ENCODE results near the gene ZWILCH.

- TF ChIP-seq, protein P1, sequence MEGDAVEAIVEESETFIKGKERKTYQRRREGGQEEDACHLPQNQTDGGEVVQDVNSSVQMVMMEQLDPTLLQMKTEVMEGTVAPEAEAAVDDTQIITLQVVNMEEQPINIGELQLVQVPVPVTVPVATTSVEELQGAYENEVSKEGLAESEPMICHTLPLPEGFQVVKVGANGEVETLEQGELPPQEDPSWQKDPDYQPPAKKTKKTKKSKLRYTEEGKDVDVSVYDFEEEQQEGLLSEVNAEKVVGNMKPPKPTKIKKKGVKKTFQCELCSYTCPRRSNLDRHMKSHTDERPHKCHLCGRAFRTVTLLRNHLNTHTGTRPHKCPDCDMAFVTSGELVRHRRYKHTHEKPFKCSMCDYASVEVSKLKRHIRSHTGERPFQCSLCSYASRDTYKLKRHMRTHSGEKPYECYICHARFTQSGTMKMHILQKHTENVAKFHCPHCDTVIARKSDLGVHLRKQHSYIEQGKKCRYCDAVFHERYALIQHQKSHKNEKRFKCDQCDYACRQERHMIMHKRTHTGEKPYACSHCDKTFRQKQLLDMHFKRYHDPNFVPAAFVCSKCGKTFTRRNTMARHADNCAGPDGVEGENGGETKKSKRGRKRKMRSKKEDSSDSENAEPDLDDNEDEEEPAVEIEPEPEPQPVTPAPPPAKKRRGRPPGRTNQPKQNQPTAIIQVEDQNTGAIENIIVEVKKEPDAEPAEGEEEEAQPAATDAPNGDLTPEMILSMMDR (IDR thresholded peaks at IDR 0.05; ENCODE audit: borderline replicate concordance, extremely low read depth, low read length, poor library complexity, severe bottlenecking) = no peak
- TF ChIP-seq EZH2 (IDR thresholded peaks at IDR 0.05; ENCODE audit: borderline replicate concordance, low read depth, low read length, severe bottlenecking) = no peak
Measured at GRCh38 chr15:66573719-66574595, 68.8 kb downstream of the ZWILCH start.
